NCI-H2107 treated with DMSO at 0.1 percent for 48 hours (cell line): ENCODE results near the gene SIMC1.

Source experiments
- DNase-seq: peaks from one replicate; lab custom pipeline; 2025; ENCODE audit not compliant: unreplicated experiment; lab: John Stamatoyannopoulos, UW

Gene SIMC1

GRCh38 chr5:176361437-176362232 lies 123.4 kb downstream of the SIMC1 start, which contains the start of gene KIAA1191:
TSS of gene KIAA1191 (minus strand) at chr5:176361764. CDS start at chr5:176359508, 2,256 bp downstream.
- peak; percentile 58 for DNase-seq

GRCh38 chr5:176362233-176362490 lies 123.9 kb downstream of the SIMC1 start:
- no peak for DNase-seq

- DNase-seq = no peak
Measured at GRCh38 chr5:176364765-176365350, 126.6 kb downstream of the SIMC1 start.

GRCh38 chr5:176365351-176366231 lies 127.4 kb downstream of the SIMC1 start, which contains the start of gene ARL10:
TSS of gene ARL10 (plus strand) at chr5:176365487. CDS start at chr5:176365564, 77 bp downstream.
- no peak for DNase-seq

GRCh38 chr5:176366232-176366894 lies 128.1 kb downstream of the SIMC1 start:
- DNase-seq = no peak

- no peak for DNase-seq
Measured at GRCh38 chr5:176368726-176369125, 130.5 kb downstream of the SIMC1 start.

- no peak for DNase-seq
Measured at GRCh38 chr5:176369934-176370711, 131.9 kb downstream of the SIMC1 start.

- DNase-seq = no peak
Measured at GRCh38 chr5:176371621-176372539, 133.7 kb downstream of the SIMC1 start.

GRCh38 chr5:176373100-176373818 lies 135.0 kb downstream of the SIMC1 start:
- no peak for DNase-seq

- DNase-seq = no peak
Measured at GRCh38 chr5:176379881-176380280, 141.7 kb downstream of the SIMC1 start.

GRCh38 chr5:176381423-176381822 lies 143.2 kb downstream of the SIMC1 start:
- DNase-seq = no peak

- DNase-seq = no peak
Measured at GRCh38 chr5:176381979-176382378, 143.8 kb downstream of the SIMC1 start.

- DNase-seq = no peak
Measured at GRCh38 chr5:176382721-176383120, 144.5 kb downstream of the SIMC1 start.

- DNase-seq = no peak
Measured at GRCh38 chr5:176383248-176383905, 145.2 kb downstream of the SIMC1 start.

- DNase-seq = no peak
Measured at GRCh38 chr5:176383961-176384360, 145.7 kb downstream of the SIMC1 start.

- DNase-seq = no peak
Measured at GRCh38 chr5:176384366-176384930, 146.2 kb downstream of the SIMC1 start.

- DNase-seq = no peak
Measured at GRCh38 chr5:176384991-176385390, 146.8 kb downstream of the SIMC1 start.

GRCh38 chr5:176386491-176386890 lies 148.3 kb downstream of the SIMC1 start:
- no peak for DNase-seq
